NCI-H2171 treated with DMSO at 0.1 percent for 48 hours (cell line): ENCODE data around the gene RPS15.

Source experiments
- DNase-seq: peaks from one replicate; lab custom pipeline; 2025; lab: John Stamatoyannopoulos, UW

Gene RPS15

DNA sequence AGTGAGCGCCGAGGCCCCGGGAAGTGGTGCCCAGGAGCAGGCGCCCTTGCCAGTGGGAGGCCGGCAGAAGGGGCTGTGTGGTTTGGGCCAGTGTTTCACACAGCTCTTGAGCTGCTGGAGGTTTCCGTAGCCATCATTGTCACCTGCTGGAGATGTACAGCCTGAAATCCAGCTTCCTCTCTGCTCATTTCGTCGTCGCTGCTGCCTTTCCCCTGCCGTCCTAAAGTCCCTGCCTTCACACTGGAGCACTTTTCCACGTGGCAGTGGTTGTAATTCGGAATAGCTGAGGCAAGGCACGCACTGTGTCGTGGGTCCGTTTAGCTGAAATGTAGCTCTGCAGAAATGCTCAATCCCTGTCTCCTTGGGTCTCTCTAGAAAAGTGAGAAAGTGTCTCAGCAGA is 17.6 kb upstream of the RPS15 start:
- no peak for DNase-seq

DNA sequence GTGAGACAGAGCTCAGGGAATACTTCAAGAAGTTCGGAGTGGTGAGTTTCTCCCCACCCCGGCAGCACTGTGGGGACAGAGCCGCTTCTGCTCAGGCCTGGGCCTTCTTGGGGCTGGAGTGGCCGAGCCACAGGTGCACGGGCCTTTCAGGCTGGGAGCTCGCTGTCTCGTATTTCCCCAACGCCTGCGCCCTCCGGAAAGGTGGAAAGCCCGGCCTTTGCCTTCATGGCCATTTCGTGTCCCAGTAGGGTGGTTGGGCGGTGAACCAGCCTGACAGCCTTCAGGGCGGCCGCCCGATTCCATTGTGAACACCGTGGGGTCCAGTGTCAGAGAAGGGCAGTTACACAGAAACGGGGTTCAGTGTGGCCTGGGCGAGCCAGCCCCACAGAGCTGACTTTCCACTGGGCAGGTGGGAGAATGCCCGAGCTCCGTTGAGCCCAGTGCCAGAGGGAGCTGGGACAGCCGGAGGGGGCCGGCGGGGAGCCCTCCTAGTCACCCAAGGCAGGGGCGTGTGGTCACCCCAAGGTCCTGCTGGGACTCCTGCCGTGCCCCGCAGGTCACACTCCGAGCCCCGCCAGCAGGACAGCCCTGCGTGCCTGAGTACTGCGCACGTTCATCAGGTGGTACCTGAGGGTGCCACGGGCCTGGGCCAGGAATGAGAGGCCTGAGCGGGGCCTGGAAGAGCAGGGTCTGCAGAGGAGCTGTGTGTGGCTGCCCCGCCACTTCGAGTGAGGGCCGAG is 16.8 kb upstream of the RPS15 start:
- no peak for DNase-seq

DNA sequence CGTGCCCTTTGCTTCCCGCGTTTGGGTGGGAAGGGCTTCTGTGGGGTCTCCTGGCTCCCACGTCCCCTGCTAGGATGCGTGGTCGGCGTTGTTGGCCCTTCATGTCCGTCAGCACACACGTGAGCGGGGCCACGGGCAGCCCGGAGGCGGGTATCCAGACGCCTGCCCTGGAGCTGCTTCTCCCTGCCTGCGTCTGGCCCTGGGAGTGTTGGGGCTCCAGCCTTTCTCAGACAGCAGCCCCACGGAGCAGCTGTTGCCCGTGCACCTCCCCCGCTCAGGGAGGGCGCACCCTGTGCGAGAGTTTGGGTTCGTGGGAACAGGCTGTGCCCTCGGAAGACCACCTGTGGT is 16.3 kb upstream of the RPS15 start:
- no peak for DNase-seq

DNA sequence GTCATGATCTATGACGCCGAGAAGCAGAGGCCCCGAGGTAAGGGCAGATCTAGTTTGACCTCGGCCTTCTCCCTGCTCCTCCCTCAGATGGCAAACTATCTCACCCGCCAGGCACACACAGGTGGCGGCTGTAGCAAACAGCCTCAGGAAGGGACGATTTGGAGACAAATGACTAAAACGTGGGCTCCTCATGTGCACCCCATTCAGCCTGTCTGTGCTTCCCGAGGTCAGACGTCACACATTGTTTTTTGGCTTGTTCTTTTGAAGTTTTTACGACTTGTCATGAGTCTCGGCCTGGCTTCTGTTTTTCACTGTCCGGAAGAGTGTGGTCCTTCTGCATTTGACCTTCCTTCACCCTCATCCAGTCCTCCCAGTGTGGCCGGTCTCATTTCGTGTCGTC is 15.8 kb upstream of the RPS15 start:
- no peak for DNase-seq

DNA sequence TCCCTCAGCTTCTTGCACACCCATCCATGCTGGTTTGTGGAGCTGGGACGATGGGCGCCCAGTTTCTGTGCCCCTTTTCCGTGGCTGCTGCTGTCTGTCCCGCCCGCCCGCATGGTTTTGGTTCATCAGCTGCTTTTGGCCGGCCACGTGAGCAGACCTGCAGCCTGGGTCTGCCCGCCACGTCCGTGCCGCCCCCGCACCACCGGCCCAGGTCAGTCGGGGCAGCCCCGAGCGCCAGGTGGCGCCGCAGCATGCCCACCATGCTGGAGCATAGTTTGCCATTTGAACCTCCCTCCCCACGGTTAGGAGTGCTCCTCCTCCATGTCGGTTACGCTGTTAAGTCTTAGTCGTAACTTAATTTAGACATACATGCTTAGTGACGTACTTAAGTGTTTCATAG is 15.3 kb upstream of the RPS15 start:
- no peak for DNase-seq

DNA sequence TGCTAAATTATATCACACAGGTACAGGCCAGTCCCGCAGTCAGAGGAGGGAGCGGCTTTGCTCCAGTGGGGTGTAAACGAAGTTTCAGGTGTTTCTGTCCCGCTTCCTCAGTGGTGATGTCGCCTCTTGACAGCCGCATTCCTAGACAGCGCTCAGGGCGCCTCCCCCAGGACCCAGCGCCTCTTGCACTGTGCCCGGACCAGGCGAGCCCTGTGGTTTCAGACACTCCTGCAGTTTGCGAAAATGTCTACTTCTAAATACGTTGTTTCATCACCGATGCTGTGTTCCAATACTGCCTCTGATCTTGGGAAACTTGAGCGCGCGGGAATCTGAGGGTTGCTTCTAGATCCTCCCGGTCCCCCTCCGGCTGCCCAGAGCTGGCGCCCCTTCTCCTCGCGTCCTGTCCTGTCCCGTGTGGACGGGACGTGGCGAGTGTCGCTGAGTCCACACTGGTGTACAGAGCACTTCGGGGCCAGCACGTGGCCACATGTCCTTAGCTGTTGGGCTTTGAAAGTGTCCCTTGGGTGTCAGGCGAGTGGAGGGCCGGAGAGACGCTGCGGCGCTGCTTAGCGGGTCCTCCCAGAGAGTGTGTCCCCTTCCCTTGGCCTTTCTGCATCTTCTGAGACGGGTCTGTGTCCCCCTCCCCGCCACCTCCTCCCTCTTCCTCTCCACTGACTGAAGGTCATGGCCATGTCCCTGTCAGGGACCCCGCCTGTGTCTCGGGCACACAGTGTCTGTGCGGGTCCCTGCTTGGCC is 14.6 kb upstream of the RPS15 start:
- no peak for DNase-seq

DNA sequence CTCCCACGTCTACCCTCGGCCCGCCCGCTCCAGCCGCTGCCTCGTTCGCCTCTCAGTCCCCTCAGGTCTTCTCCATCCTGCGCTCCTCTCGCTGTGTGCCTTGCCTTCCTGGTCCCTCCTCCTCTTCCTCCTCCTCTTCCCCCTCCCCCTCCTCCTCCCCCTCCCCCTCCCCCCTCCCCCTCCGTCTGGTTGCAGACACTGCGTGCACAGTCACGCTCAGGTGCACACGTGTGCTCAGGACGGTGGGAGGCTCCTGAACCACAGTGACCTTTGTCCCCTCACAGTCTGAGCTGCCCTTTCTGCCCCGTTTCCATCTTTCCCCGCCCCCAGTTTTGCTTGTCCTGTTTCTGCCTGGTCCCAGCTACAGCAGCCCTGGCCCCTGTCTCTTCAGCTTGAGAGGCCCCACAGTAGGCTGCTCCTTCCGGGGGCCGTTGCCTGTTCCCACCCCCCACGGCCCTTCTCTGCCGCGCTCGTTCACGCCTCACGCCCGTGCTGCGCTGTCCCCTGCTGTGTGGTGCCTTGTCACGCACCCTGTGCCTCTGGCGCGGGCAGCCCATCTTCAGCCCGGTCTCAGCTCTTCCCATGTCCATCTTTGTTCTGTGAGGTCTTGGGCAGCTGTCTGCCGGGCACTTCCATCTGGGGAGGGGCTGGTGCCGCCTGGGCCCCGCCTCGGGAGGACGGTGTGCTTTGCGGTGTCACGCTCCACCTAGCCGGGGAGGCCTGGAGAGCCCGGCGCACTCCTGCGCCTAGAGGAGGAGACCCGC is 13.8 kb upstream of the RPS15 start:
- no peak for DNase-seq

DNA sequence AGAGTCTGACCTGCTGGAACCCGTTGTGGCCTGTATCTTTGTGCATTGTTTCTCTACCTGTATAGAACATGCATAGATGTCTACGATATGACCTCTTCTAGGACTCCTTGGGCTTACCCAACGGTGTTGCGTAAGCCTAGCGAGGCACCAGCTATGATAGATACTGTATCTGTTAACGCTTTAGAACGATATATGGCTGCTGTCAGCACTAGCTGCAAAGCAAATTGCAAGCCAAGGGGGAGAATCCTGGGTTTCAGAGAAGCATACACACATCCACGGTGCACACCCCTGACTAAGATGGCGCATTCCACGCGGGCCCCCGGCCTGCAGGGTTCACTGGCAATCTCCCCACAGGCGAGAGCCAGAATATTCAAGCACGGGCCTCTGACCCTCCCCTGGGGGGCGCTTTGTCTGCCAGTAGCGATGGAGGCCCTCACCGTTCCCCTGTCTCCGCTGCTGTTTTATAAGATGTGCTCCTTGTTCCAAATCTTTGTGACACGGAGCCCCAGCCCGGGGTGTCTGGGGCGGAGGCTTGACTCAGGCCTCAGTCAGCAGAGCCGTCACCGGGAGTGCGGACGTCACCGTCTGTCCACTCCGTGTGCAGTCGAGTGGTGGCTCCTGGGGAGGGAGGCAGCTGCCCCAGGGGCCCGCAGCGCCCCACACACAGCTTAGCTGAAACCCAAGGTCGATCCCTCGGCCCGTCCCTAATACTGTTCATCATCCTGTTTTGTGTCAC is 12.9 kb upstream of the RPS15 start:
- no peak for DNase-seq

DNA sequence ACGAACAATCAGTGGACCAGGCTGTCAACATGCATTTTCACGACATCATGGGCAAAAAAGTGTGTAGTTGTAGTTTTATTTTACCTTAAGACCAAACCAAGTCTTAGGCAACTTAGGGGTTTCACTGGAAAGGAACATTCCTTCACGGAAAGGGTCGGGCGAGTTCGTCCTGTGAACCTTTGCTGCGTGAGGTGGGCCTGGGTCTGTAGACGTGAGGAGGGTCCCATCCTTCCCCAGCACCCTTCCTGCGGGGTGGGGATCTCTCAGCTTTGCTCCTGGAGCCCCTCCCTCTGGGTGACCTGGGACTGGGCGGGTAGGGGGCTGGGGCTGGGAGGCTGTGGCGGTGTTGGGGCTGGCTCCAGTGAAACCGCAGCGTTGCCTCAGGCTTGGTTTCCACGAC is 12.3 kb upstream of the RPS15 start:
- DNase-seq: no peak

DNA sequence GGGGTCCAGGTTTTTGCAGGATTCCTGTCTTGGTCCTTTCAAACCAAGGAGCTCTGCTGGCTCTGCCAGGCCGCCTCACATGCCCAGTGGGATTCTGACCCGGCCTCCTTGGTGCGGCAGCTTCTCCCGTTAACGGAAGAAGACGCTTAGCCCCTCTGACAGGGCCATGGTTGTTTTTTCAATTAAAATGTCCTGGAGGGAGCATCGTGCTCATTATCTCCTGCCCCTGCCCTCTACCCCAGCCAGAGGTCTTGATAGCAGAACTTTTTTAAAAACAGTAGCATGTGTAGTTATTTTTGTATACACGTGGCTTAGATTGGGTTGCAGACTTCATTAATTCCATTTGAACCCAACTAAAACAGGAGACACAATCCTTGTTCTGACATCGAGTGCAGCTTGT is 11.5 kb upstream of the RPS15 start:
- DNase-seq: no peak

DNA sequence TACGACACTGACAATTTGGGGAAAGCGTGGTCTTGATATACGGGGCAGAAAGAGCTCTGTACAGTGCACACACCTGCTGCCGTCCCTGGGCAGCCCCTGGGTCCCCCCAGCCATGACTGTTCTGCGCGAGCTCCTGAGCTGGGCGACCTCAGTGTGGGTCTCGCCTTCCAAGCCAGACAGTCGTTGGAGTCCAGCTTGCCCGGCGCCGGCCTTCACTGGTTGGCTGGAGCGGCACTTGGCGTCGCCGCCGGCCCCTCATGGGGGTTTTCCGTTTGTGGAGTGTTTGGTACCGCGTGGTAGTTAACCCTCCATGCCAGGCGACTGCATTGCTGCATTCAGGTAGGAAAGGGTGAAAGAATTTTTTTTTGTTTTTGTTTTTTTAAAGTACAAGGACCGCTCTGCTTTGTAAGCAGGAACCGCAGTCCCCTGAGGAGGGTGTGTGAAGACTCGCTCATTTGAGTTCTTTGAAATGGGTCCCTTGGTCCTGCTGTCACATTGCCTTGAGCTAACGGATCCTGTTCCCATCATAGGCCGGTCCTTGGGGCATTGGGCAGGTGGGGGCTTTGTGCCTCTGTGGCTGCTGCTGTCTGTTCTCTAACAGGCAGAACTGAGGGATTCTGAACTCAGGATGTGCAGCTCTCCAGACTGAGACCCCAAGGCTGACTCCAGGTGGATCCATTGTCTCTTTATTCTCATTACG is 10.8 kb upstream of the RPS15 start:
- no peak for DNase-seq

DNA sequence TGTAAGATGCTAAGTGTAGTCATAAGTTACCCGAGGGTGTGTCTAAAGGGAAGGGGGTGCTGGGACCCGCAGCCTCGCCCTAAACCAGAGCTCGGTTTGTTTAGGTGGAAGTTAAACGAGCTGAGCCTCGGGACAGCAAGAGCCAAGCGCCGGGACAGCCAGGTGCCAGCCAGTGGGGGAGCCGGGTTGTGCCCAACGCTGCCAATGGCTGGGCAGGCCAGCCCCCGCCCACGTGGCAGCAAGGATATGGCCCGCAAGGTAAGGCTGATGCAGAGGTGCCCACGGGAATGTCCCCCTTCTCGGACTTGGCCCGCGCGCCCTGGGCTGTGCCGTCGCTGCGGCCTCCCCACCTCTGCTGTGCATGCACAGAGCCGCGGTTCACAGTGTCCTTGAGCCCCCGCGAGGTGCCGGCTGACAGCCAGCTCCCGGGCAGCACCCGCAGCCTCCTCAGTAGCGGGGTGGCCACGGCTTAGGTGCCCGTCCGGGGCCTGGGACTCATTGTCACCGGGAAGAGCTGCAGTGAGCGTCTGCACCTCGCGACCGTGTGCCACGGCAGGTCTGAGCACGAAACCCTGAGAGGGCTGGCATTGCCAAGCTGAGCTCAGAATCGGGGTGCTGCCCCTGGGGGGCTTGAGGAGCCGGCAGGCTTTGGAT is 9.3 kb upstream of the RPS15 start:
- DNase-seq: no peak

DNA sequence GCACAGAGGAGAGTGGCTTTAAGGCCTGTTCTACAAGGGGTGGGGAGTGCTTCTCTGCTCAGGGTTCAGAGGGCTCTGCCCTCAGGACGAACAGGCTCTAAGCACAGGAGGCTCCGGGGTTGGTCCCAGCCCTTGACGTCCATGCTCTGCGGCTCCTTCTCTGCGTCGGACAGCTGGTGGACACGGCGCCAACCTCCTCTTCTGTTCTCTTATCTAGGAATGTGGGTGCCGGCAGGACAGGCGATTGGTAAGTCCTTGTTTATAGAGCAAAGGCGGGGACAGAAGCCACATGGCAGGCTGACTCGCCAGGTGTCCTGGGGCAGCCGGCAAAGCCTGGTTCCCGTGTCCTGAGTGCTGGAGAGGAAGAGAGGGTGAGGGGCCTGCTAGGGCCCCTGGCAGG is 8.4 kb upstream of the RPS15 start:
- DNase-seq: no peak

DNA sequence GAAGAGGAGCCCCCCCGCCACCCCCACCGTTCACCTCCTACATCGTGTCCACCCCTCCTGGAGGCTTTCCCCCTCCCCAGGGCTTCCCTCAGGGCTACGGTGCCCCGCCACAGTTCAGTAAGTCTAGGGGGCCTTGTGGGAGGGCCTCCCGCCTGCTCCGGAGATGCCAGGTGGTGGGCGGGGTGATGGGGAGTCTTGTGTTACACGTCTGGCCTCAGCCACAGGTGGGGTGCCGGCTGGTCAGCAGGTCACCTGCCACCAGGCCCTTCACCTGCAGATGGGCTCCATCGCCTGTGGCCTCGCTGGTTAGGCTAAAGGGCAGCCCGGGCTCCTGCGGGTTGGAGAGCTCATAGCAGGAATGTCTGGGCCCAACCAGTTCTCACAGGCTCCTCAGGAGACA is 8.0 kb upstream of the RPS15 start:
- DNase-seq: no peak

DNA sequence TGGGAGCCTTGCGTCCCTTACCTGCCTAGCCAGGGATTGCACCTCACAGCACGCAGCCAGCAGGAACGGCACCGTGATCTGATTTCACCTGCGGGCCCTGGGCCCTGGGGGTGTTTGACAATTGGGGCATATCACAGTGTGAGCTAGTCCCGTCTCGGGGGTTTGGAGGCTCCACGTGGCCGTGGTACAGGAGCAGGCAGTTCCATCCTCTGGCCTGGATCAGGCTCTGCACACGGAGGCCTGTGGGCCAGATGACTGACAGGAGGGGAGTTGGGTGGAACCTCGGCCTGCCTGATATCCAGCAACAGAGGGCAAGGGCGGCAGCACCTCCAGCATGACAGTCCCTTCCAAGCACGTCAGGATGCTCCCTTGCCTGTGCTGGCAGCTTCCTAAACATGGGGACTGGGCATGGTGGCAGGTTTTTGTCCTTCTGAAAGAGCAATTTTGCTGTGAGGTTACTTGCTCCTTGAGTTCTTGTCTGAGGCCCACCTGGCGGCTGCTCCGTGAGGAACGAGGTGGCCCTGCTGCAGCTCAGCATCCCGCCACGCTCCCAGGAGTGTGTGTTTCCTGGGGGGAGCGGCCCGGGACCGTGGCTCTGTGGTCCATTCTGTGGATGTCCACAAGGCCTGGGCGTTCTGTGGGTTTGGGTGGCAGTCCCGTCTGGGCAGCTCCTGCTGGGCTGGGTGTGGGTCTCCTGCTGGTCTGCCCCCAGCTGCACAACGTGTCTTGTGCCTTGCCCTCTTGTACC is 6.3 kb upstream of the RPS15 start:
- no peak for DNase-seq

DNA sequence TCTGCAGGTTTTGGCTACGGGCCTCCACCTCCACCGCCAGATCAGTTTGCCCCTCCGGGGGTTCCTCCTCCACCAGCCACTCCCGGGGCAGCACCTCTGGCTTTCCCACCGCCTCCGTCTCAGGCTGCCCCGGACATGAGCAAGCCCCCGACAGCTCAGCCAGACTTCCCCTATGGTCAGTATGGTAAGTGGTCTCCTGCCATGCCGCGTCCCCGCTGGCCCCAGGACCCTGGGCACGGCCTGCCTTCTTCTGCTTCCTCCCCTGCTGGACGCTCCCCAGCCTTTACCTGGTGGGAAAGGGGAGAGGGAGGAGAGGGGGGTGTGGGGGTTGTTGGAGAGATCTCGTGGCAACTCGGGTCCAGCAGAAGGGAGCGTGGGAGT is 5.7 kb upstream of the RPS15 start:
- DNase-seq: no peak

DNA sequence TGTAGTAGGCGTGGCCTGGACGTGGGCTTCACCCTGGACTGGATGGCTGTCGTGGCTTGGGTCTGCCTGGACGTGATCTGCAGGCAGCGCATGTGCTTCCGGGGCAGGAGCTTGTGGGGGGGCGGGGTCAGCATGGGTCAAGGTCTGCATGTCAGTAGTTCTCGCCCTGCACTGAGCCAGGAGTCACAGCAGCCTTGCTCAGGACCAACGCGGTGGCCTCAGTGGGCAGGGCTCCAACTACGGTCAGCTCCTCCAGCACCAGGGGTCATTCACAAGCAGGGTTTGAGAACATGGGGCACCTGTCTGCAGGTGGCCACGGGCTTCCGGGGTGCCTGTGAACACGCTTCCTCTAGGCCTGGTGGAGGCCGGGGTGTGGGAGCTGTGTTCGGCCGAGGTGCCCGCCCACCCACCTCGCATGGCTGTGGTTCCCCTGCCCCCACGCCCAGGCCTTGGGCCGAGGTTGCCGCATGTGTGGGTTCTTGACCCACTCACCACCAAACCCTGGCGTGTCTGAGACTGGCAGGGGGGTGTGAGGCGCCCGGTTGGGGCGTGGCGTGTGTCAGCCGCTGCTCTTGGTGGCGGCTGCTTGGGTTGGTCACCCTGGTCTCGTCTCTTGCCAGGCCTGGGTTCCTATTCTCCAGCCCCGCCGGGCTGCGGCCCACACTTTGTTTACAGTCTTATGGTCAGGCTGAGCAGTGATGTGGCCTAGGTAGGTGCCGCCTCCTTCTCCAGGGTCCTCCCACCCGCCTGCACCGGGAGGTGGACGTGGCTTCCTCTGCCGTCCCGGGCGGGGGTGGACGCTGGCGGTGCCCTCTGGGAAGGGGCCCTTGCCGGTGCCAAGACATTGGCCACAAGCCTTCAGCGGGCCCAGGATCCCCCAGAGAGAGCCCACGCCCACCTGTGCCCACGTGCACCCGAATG is 4.8 kb upstream of the RPS15 start:
- no peak for DNase-seq

DNA sequence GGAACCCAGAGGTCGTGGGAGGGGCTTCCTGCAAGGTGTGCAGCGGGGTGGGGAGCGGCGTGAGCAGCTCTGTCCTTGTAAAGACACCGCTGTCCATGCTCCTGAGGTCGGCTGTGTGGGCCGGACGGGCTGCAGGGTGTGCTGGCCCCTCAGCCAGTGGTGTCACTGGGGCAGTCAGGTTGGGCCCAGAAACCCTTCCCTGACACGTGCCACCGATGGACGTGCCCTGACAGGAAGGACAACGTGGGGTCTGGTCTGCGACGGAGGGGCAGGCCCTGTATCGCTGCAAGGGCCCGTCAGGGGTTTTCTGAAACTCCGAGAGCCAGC is 4.2 kb upstream of the RPS15 start:
- DNase-seq: no peak

DNA sequence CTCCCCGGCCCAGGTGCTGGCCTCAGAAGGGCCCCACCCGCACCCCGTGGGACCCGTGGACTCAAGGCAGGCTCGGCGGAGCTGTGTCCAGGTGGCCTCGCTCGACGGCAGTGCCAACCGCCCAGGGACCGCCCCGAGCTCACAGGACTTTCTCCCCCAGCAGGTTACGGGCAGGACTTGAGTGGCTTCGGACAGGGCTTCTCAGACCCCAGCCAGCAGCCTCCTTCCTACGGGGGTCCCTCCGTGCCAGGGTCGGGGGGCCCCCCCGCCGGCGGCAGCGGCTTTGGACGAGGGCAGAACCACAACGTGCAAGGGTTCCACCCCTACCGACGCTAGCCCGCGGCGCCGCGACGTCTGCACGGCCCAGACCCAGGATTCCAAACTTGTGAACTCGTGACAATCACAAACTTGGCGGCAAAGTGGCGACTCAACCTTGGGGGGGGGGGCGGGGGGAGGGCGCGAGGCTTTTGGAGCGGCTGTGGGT is 3.6 kb upstream of the RPS15 start:
- DNase-seq: no peak
